Measurements from ENCODE around the gene NRAP.

Gene NRAP

GRCh38 chr10:113687037-113687436 is 23.2 kb upstream of the NRAP start:
- H3K9ac ChIP-seq (ENCODE audit: low read depth, low read length, poor library complexity, severe bottlenecking) = no peak overlapping the region
- no peaks in the 10 kb centered on the region; the same call in 1 of the 2 replicates for H3F3A ChIP-seq (ENCODE audit: low read depth)
- peaks cover 6% of the 10 kb centered on the region for H3K4me1 ChIP-seq (ENCODE audit: insufficient read depth, low read length, poor library complexity, severe bottlenecking)
- peaks cover 10% of the 10 kb centered on the region; the same call in 1 of the 2 replicates for H3K9me3 ChIP-seq (ENCODE audit: insufficient read depth, low read depth, low read length)
- H4K20me1 ChIP-seq (ENCODE audit: insufficient read depth, low read length, poor library complexity, severe bottlenecking) = no peaks in the 10 kb centered on the region
- H2AFZ ChIP-seq (ENCODE audit: low read length) = no peak overlapping the region
- no peaks in the 10 kb centered on the region for H3K9me2 ChIP-seq (replicated peaks; ENCODE audit: low read depth, low read length)
- peaks cover 10% of the 10 kb centered on the region; the same call in 1 of the 2 replicates for H3K36me3 ChIP-seq (ENCODE audit: insufficient read depth, low read length)
- peaks cover 91% of the 10 kb centered on the region for H3K79me2 ChIP-seq (ENCODE audit: insufficient read depth, low read length)
- H3K4me3 ChIP-seq (ENCODE audit: low read length, poor library complexity, severe bottlenecking) = no peak overlapping the region
- TF ChIP-seq EZH2phosphoT487 (IDR thresholded peaks at IDR 0.05; ENCODE audit: borderline replicate concordance) = no peak
- no peak for TF ChIP-seq CTCF (conservative IDR thresholded peaks at IDR 0.05; ENCODE audit: low read length)
- H3K27me3 ChIP-seq (ENCODE audit: insufficient read depth, low read length, poor library complexity, severe bottlenecking) = no peaks in the 10 kb centered on the region
- H3K4me2 ChIP-seq (ENCODE audit: low read depth, low read length, poor library complexity, severe bottlenecking) = no peak overlapping the region

- no peak overlapping the region for H2AFZ ChIP-seq (ENCODE audit: low read length)
Measured at GRCh38 chr10:113686028-113686427, 22.2 kb upstream of the NRAP start.

GRCh38 chr10:113683300-113683699 is 19.5 kb upstream of the NRAP start:
- Histone ChIP-seq H4K20me1 (ENCODE audit: insufficient read depth, low read length, poor library complexity, severe bottlenecking) (peaks cover 15% of the 10 kb centered on the region), H3K9me3 (ENCODE audit: insufficient read depth, low read depth, low read length) (peaks cover 10% of the 10 kb centered on the region; the same call in 1 of the 2 replicates), H3F3A (ENCODE audit: low read depth) (no peaks in the 10 kb centered on the region; the same call in 1 of the 2 replicates), H3K27me3 (ENCODE audit: insufficient read depth, low read length, poor library complexity, severe bottlenecking) (no peaks in the 10 kb centered on the region), H3K9me2 (replicated peaks; ENCODE audit: low read depth, low read length) (no peaks in the 10 kb centered on the region), H3K4me3 (ENCODE audit: low read length, poor library complexity, severe bottlenecking) (no peak overlapping the region), H3K9ac (ENCODE audit: low read depth, low read length, poor library complexity, severe bottlenecking) (no peak overlapping the region), H3K79me2 (ENCODE audit: insufficient read depth, low read length) (peaks cover 77% of the 10 kb centered on the region), H3K36me3 (ENCODE audit: insufficient read depth, low read length) (0 out of 2 replicates have a peak, but pooled peaks cover 4% of the 10 kb centered on the region), H2AFZ (ENCODE audit: low read length) (no peak overlapping the region), H3K4me1 (ENCODE audit: insufficient read depth, low read length, poor library complexity, severe bottlenecking) (peaks cover 33% of the 10 kb centered on the region), H3K4me2 (ENCODE audit: low read depth, low read length, poor library complexity, severe bottlenecking) (no peak overlapping the region)
- no peak for TF ChIP-seq EZH2phosphoT487 (IDR thresholded peaks at IDR 0.05; ENCODE audit: borderline replicate concordance)
- TF ChIP-seq CTCF (conservative IDR thresholded peaks at IDR 0.05; ENCODE audit: low read length) = no peak

More at GRCh38 chr10:113686028-113686427, 22.2 kb upstream of the NRAP start:
- Histone ChIP-seq H3K4me1 (ENCODE audit: insufficient read depth, low read length, poor library complexity, severe bottlenecking) (peaks cover 16% of the 10 kb centered on the region), H4K20me1 (ENCODE audit: insufficient read depth, low read length, poor library complexity, severe bottlenecking) (peaks cover 7% of the 10 kb centered on the region), H3K4me3 (ENCODE audit: low read length, poor library complexity, severe bottlenecking) (no peak overlapping the region), H3F3A (ENCODE audit: low read depth) (no peaks in the 10 kb centered on the region; the same call in 1 of the 2 replicates), H3K4me2 (ENCODE audit: low read depth, low read length, poor library complexity, severe bottlenecking) (no peak overlapping the region), H3K9ac (ENCODE audit: low read depth, low read length, poor library complexity, severe bottlenecking) (no peak overlapping the region), H3K27me3 (ENCODE audit: insufficient read depth, low read length, poor library complexity, severe bottlenecking) (no peaks in the 10 kb centered on the region), H3K36me3 (ENCODE audit: insufficient read depth, low read length) (0 out of 2 replicates have a peak, but pooled peaks cover 4% of the 10 kb centered on the region), H3K9me3 (ENCODE audit: insufficient read depth, low read depth, low read length) (peaks cover 10% of the 10 kb centered on the region; the same call in 1 of the 2 replicates), H3K9me2 (replicated peaks; ENCODE audit: low read depth, low read length) (no peaks in the 10 kb centered on the region), H3K79me2 (ENCODE audit: insufficient read depth, low read length) (peaks cover 91% of the 10 kb centered on the region)
- TF ChIP-seq EZH2phosphoT487 (IDR thresholded peaks at IDR 0.05; ENCODE audit: borderline replicate concordance) (no peak), CTCF (conservative IDR thresholded peaks at IDR 0.05; ENCODE audit: low read length) (no peak)
